ENCODE data around the gene PAQR4.

PAQR4 gene

GRCh38 chr16:2960183-2961010 lies 8.8 kb upstream of the PAQR4 start:
- H3K4me3 ChIP-seq (ENCODE audit: control insufficient read depth, low read depth, low read length): no peak overlapping the region
- DNase-seq (ENCODE audit: low read depth): no peak
- TF ChIP-seq, protein P1, sequence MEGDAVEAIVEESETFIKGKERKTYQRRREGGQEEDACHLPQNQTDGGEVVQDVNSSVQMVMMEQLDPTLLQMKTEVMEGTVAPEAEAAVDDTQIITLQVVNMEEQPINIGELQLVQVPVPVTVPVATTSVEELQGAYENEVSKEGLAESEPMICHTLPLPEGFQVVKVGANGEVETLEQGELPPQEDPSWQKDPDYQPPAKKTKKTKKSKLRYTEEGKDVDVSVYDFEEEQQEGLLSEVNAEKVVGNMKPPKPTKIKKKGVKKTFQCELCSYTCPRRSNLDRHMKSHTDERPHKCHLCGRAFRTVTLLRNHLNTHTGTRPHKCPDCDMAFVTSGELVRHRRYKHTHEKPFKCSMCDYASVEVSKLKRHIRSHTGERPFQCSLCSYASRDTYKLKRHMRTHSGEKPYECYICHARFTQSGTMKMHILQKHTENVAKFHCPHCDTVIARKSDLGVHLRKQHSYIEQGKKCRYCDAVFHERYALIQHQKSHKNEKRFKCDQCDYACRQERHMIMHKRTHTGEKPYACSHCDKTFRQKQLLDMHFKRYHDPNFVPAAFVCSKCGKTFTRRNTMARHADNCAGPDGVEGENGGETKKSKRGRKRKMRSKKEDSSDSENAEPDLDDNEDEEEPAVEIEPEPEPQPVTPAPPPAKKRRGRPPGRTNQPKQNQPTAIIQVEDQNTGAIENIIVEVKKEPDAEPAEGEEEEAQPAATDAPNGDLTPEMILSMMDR (IDR thresholded peaks at IDR 0.05; ENCODE audit: control insufficient read depth, insufficient read depth, low read depth, low read length, missing control alignments): no peak

DNA sequence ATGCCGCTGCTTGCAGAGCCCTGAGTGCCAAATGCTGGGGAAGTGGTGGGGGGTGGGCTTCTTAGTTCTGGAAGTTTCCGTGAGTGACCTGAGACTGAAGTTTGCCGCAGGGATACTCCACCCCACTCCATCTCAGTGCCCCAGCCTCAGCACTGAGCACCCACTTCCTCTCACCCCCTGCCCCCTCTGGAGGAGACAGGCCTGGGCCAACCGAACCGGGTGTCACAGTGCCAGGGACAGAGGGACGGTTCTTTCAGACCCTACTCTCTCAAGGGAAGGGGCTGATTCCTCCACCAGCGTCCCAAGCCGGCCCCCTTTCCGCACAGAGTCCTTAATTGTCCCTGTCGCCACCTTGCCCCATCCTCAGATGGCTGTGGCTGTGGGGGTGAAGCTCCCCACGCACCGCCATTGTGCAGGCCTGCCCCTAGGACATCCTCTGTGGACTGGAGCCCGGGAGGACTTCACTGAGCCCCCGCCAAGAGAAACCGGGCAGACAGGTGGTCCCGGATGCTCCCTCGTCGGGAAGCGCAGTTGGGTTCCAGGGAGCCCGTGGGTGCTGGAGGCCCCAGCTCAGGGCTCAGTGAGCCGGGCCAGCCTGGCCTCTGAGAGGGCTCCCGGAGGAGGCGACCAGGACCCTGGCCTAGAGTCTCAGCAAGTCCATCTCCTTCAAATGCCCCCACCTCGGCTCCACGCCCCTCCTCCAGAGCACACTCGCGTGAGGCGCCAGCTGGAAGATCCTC lies 6.6 kb upstream of the PAQR4 start:
- no peak for DNase-seq (ENCODE audit: low read depth)
- H3K4me3 ChIP-seq (ENCODE audit: control insufficient read depth, low read depth, low read length): no peak overlapping the region
- TF ChIP-seq, protein P1 (IDR thresholded peaks at IDR 0.05; ENCODE audit: control insufficient read depth, insufficient read depth, low read depth, low read length, missing control alignments): no peak

GRCh38 chr16:2963074-2963722 lies 6.0 kb upstream of the PAQR4 start:
- TF ChIP-seq, protein P1 (IDR thresholded peaks at IDR 0.05; ENCODE audit: control insufficient read depth, insufficient read depth, low read depth, low read length, missing control alignments): no peak

DNA sequence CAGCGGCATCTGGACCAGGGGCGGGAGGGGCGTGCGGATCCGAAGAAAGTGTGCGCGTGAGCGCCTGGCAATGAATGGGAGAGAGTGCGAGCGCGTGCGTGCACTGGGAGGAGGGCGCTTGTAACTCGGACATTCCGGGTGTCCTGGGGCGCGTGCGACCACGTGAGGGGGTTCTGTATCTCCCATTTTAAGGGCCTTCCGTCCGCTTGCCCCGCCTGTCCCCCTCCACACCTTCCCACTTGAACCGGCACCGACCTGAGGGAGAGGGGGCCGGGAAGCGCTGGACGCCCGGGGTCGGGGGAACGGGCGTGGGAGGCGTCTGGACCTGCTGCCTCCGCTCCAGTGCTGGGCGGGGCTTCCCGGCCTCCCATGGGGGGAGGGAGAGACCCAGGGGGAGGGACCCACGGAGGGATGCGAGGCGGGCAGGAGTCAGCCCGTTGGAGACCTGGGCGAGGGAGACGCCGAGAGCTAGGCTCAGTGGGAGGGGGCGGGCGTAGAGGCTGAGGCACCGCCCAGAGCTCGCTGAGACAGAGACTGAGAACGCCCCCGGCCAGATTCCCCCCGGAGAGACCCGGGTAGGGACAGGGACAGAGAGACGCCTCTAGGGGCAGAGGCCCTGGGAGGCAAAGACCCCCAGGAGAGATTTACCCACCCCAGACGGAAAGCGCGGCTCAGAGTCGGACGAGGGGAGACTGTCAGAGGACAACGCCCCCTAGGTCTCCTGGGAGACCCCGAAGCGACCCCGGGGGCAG lies 5.2 kb upstream of the PAQR4 start, which contains the start of gene KREMEN2:
KREMEN2 (plus strand) TSS at position 553 of the 752 bp plus-strand sequence. CDS start 246 bp downstream, outside the sequence.
- H3K4me3 ChIP-seq (ENCODE audit: control insufficient read depth, low read depth, low read length): peak within 1 kb of the TSS; percentile 19
- no peak for DNase-seq (ENCODE audit: low read depth)
- TF ChIP-seq, protein P1 (IDR thresholded peaks at IDR 0.05; ENCODE audit: control insufficient read depth, insufficient read depth, low read depth, low read length, missing control alignments): no peak

More at GRCh38 chr16:2963074-2963722, 6.0 kb upstream of the PAQR4 start:
- H3K4me3 ChIP-seq (ENCODE audit: control insufficient read depth, low read depth, low read length): peak overlapping the region; percentile 19
- DNase-seq (ENCODE audit: low read depth): no peak

DNA sequence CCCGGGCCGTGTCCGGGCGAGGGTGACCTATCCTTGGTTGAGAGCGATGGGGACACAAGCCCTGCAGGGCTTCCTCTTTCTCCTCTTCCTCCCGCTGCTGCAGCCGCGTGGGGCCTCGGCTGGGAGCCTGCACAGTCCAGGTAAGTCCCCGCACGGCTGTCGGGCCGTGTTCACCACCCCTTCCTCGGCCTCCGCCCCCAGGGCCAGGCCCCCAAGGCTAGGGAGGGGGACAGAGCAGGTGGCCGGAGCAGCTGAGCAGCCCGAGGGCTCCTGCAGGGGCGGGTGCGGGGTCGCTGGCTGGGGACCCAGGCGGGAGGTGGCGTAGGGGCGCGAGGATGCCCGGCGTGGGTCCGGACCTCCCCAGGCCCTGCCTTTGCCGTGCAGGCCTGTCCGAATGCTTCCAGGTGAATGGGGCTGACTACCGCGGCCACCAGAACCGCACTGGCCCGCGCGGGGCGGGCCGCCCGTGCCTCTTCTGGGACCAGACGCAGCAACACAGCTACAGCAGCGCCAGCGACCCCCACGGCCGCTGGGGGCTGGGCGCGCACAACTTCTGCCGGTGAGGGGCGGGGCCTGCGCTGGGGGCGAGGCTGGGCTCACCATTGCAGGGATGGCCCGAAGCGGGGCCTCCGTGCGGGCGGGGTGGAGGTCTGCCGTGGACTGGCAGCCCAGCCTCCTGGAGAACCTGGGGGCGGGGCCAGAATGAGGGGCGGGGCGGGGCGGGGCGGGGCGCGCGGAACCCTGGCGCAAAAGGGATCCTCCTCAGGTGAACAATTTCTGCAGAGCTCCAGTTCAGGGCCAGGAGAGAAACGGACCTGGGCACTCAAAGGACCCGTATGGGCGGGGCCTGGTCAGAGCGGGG lies 4.4 kb upstream of the PAQR4 start:
- DNase-seq (ENCODE audit: low read depth): no peak
- TF ChIP-seq, protein P1 (IDR thresholded peaks at IDR 0.05; ENCODE audit: control insufficient read depth, insufficient read depth, low read depth, low read length, missing control alignments): no peak
- H3K4me3 ChIP-seq (ENCODE audit: control insufficient read depth, low read depth, low read length): no peak overlapping the region
